Tibial artery (tissue), 4 donors: ENCODE results near the gene LATS1.

ENCODE experiments used
- DNase-seq, 2 donors: peaks; one replicate each; pipeline ENCODE4 v3.0.0-alpha.2; 2019
- H3K27ac ChIP-seq, 2 donors: fragments of 200-600 bp; sonication (generic) in 1 of 2; 1 replicate in 1 of 2; 2 replicates in 1 of 2; pipeline ENCODE4 v1.5.1; 2018 to 2019; ENCODE audit warnings: mild to moderate bottlenecking in 1 of 2
- H3K27me3 ChIP-seq, 2 donors: fragments of 200-600 bp; sonication (generic) in 1 of 2; one replicate each; pipeline versions ENCODE4 v1.5.1 to v1.6.0; 2016 to 2019
- H3K36me3 ChIP-seq, 3 donors: fragments of 200-600 bp; sonication (generic) in 2 of 3; one replicate each; pipeline ENCODE4 v1.5.1; 2016 to 2019; ENCODE audit warnings: mild to moderate bottlenecking in 2 of 3
- H3K4me1 ChIP-seq, 4 donors: fragments of 200-600 bp; sonication (generic) in 2 of 4; 1 replicate in 3 of 4; 2 replicates in 1 of 4; pipeline ENCODE4 v1.5.1; 2016 to 2019
- H3K4me3 ChIP-seq, 2 donors: fragments of 200-600 bp; sonication (generic) in 1 of 2; 1 replicate in 1 of 2; 2 replicates in 1 of 2; pipeline ENCODE4 v1.5.1; 2018 to 2019; ENCODE audit warnings: mild to moderate bottlenecking in 2 of 2
- H3K9me3 ChIP-seq, 3 donors: fragments of 200-600 bp; sonication (generic) in 1 of 3; one replicate each; pipeline ENCODE4 v1.5.1; 2016 to 2019
- intact Hi-C: fragments of 100-400 bp; cut with DNase I; formaldehyde crosslinking; loops from one replicate; pipeline ENCODE4 v1.15.0; 2023; ENCODE audit warnings: low total_unique reads
- TF ChIP-seq, protein P1 (sequence below), 2 experiments: fragments of 200-600 bp in 1 of 2; fragments of 450-650 bp in 1 of 2; IDR thresholded peaks; one replicate each; pipeline ENCODE4 v1.5.1; 2017 to 2019; ENCODE audit warnings: antibody characterized with exemption in 2 of 2, mild to moderate bottlenecking in 1 of 2, moderate library complexity in 1 of 2

LATS1 gene

DNA sequence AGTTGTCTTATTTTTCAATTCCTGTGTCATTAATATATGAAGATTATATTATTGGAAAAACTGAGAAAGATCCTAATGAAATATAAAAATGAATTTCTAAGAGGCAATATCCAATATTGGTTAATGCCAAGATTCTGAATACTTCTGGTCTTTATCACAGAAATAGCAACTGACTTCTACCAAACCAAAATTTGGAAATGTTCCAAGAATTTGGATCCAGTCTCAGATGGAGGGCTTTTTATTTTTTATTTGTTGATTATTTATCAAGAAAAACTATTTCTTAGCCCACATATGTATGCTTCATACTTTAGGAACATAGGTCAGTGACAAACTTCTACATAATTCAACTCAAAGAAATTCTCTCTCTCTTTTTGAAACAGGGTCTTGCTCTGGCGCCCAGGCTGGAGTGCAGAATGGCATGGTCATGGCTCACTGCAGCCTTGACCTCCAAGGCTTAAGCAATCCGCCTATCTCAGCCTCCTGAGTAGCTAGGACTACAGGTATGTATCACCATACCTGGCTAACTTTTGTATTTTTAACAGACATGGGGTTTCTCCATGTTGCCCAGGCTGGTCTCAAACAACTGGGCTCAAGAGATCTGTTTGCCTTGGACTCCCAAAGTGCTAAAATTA is 15.3 kb upstream of the LATS1 start:
- TF ChIP-seq, protein P1, sequence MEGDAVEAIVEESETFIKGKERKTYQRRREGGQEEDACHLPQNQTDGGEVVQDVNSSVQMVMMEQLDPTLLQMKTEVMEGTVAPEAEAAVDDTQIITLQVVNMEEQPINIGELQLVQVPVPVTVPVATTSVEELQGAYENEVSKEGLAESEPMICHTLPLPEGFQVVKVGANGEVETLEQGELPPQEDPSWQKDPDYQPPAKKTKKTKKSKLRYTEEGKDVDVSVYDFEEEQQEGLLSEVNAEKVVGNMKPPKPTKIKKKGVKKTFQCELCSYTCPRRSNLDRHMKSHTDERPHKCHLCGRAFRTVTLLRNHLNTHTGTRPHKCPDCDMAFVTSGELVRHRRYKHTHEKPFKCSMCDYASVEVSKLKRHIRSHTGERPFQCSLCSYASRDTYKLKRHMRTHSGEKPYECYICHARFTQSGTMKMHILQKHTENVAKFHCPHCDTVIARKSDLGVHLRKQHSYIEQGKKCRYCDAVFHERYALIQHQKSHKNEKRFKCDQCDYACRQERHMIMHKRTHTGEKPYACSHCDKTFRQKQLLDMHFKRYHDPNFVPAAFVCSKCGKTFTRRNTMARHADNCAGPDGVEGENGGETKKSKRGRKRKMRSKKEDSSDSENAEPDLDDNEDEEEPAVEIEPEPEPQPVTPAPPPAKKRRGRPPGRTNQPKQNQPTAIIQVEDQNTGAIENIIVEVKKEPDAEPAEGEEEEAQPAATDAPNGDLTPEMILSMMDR (IDR thresholded peaks at IDR 0.05), result no peak
- Histone ChIP-seq H3K36me3 (peaks cover 51 to 97% (median 71%) of the 10 kb centered on the region in 3 donors), H3K4me3 (no peak overlapping the region), H3K9me3 (no peaks in the 10 kb centered on the region), H3K4me1 (no peaks in the 10 kb centered on the region), H3K27ac (no peak overlapping the region), H3K27me3 (no peaks in the 10 kb centered on the region)
- no peak for DNase-seq
- intact Hi-C loops, result no loop called here

DNA sequence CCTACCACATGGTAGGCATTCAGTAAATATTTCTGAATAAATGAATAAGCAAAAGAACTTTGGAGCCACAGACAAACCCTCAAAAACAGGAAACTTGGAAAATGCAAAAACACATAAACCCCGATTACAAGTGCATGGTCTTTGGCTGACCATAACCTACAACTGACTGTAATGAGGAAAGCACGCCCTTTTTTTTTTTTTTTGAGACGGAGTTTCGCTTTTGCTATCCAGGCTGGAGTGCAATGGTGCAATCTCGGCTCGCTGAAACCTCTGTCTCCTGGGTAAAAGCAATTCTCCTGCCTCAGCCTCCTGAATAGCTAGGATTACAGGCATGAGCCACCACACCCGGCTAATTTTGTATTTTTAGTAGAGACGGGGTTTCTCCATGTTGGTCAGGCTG is 11.9 kb upstream of the LATS1 start:
- no peak overlapping the region for H3K27ac ChIP-seq
- no peaks in the 10 kb centered on the region for H3K9me3 ChIP-seq
- intact Hi-C loops, result no loop called here
- peaks cover 43 to 95% (median 47%) of the 10 kb centered on the region in 3 donors for H3K36me3 ChIP-seq
- TF ChIP-seq, protein P1 (IDR thresholded peaks at IDR 0.05), result no peak
- DNase-seq, result no peak
- no peak overlapping the region for H3K4me3 ChIP-seq
- no peaks in the 10 kb centered on the region for H3K4me1 ChIP-seq
- H3K27me3 ChIP-seq, result no peaks in the 10 kb centered on the region

DNA sequence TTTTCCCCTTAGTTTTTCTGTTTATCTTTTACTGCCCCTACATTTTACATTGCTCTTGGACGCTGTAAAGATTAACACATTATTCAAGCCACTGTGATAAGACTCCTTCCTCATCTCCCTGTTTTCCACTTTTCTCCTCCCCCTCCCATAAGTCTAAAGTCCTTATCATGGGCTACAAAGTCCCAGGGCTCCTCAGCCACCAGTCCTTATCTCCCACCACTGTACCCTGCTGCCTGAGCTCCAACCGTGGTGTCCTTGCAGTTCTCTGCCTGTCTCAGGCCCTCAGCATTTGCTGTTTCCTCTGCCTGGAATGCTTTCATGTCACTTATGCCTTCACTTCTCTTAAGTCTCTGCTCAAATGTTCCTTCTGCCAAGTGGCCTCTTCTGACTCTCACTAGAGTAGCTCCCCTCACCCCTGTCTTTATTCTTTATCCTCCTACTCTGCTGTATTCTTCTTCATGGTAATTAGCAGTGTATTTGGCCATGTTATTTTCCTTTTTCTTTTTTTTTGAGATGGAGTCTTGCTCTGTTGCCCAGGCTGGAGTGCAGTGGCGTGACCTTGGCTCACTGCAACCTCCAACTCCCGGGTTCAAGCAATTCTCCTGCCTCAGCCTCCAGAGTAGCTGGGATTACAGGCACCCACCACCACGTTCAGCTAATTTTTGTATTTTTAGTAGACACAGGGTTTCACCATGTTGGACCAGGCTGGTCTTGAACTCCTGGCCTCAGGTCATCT is 10.8 kb upstream of the LATS1 start:
- intact Hi-C loops, result no loop called here
- Histone ChIP-seq H3K36me3 (peaks cover 39 to 88% (median 43%) of the 10 kb centered on the region in 3 donors), H3K4me1 (no peaks in the 10 kb centered on the region), H3K27me3 (no peaks in the 10 kb centered on the region), H3K4me3 (no peak overlapping the region), H3K27ac (no peak overlapping the region), H3K9me3 (no peaks in the 10 kb centered on the region)
- no peak for DNase-seq
- TF ChIP-seq, protein P1 (IDR thresholded peaks at IDR 0.05), result no peak

DNA sequence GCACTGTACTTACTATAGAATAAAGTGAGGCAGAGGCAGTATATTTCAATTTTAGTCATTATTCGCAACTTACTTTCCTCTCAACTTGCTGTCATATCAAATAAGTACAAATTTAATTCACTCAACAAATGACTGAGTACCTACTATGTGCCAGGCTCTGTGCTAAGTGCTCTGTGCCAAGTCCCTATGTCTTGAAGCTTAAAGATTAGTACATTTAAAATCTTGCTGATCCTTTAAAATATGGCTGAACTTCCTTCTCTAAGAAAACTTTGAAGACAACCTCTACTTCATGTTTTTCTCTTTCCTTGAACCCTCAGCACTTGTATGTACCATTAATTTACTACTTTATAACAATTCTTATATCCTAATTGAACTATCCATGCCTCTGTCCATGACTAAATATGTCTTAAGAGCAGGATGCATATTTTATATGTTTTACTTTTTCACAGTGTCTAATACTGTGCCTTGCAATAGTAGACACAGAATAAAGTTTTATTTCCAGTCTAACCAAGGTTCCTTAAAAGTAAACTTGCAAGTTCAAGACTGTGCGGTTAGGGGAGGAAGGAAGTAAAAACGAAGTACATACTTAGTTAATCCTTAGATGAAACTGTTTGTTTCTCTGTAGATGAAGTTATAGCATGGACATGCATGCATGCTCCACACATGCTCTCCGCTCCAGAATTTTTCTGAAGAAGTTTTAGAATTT is 10.0 kb upstream of the LATS1 start:
- no peak for DNase-seq
- no peak overlapping the region for H3K27ac ChIP-seq
- no peaks in the 10 kb centered on the region for H3K9me3 ChIP-seq
- intact Hi-C loops, result no loop called here
- H3K4me3 ChIP-seq, result no peak overlapping the region
- H3K36me3 ChIP-seq, result peaks cover 34 to 82% (median 42%) of the 10 kb centered on the region in 3 donors
- H3K27me3 ChIP-seq, result no peaks in the 10 kb centered on the region
- TF ChIP-seq, protein P1 (IDR thresholded peaks at IDR 0.05), result no peak
- H3K4me1 ChIP-seq, result no peaks in the 10 kb centered on the region

DNA sequence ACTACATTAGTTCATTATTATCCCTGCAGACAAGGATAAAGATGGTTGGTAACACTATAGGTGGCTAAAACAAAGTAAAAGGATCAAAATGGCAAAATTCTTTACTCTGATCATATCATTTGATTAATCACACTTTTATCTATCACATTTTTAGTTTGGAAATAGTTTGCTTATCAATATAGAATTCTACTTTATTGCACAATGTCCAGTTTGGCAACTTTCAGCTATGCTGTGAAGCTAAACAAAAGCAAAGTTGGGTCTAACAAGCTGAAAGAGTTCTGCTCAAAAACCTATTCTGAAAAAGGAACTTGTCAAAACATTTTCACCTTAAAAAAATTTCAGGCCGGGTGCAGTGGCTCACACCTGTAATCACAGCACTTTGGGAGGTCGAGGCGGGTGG is 7.9 kb upstream of the LATS1 start:
- TF ChIP-seq, protein P1 (IDR thresholded peaks at IDR 0.05), result no peak
- Histone ChIP-seq H3K9me3 (no peaks in the 10 kb centered on the region), H3K4me3 (no peak overlapping the region), H3K4me1 (no peaks in the 10 kb centered on the region), H3K27ac (no peak overlapping the region), H3K36me3 (peaks cover 27 to 67% (median 28%) of the 10 kb centered on the region in 3 donors), H3K27me3 (no peaks in the 10 kb centered on the region)
- intact Hi-C loops, result no loop called here
- DNase-seq, result no peak
